Endothelial cell of umbilical vein (primary cell): ENCODE measurements around the gene BMPER. TPM values are rescaled to one million over a fixed set of nuclear protein-coding genes. Genes with fewer than 3 reads are reported as not detected.

Experiments used
- BruUV-seq: library from RNA; stranded (reverse); fragments of 400-500 nt; replicated peaks from 2 replicates; lab custom pipeline; 2021; lab: Mats Ljungman, UMichigan
- CTCF ChIA-PET: fragments of 300-600, 350-600 bp; sonication (Branson Sonifier 250); formaldehyde crosslinking; loops from one replicate; lab custom pipeline; 2021; ENCODE audit warnings: antibody characterized with exemption, inconsistent platforms; lab: Charles Lee
- POLR2A ChIA-PET: fragments of 300-600, 350-600 bp; sonication (Branson Sonifier 250); formaldehyde crosslinking; loops from one replicate; lab custom pipeline; 2021; ENCODE audit warnings: antibody characterized with exemption, inconsistent platforms; lab: Charles Lee
- DNase-seq: peaks from one replicate; pipeline ENCODE4 v3.0.0-alpha.2; 2011; ENCODE audit warnings: low read depth, low spot score
- FAIRE-seq: peaks from 2 replicates; lab custom pipeline; 2011; peaks lifted over from hg19 to GRCh38; lab: Jason Lieb, UNC
- H2AFZ ChIP-seq: 2 replicates; pipeline ENCODE4 v1.6.0; 2012; ENCODE audit warnings: low read depth, low read length, control low read depth, inconsistent platforms
- H3K27ac ChIP-seq: 2 replicates; pipeline ENCODE4 v1.5.1; 2011; ENCODE audit warnings: low read depth, mild to moderate bottlenecking, control low read depth, low read length, moderate library complexity; ENCODE audit not compliant: insufficient read depth
- H3K27me3 ChIP-seq, 2 experiments: 2 replicates each; pipeline versions ENCODE4 v1.6.0 to v1.6.1; 2011; ENCODE audit warnings: low read length in 2 of 2, mixed read lengths in 1 of 2; ENCODE audit not compliant: control insufficient read depth in 2 of 2, insufficient read depth in 2 of 2
- H3K36me3 ChIP-seq, 2 experiments: 2 replicates in 1 of 2; 3 replicates in 1 of 2; pipeline ENCODE4 v1.5.1; 2011; ENCODE audit warnings: low read length in 2 of 2, mild to moderate bottlenecking in 1 of 2, moderate library complexity in 1 of 2; ENCODE audit not compliant: control insufficient read depth in 2 of 2, insufficient read depth in 2 of 2; ENCODE audit errors: extremely low read depth in 1 of 2
- H3K4me1 ChIP-seq: 3 replicates; pipeline ENCODE4 v1.5.1; 2011; ENCODE audit warnings: mild to moderate bottlenecking, low read length; ENCODE audit not compliant: control insufficient read depth, insufficient read depth; ENCODE audit errors: extremely low read depth
- H3K4me2 ChIP-seq: 2 replicates; pipeline ENCODE4 v1.6.1; 2011; ENCODE audit warnings: low read length, control low read depth, mixed read lengths; ENCODE audit not compliant: insufficient read depth
- H3K4me3 ChIP-seq, 3 experiments: fragments of 200-600 bp in 1 of 3; sonication (generic), shearing (Covaris generic) in 1 of 3; replicated peaks in 1 of 3; 2 replicates each; pipeline ENCODE4 v1.5.1; 2011 to 2016; ENCODE audit warnings: control low read depth in 3 of 3, low read length in 3 of 3, mild to moderate bottlenecking in 2 of 3, inconsistent platforms in 1 of 3, low read depth in 1 of 3, moderate library complexity in 1 of 3; ENCODE audit not compliant: insufficient read depth in 1 of 3
- H3K79me2 ChIP-seq: 2 replicates; pipeline ENCODE4 v1.6.0; 2012; ENCODE audit warnings: low read length, inconsistent platforms; ENCODE audit not compliant: control insufficient read depth, insufficient read depth
- H3K9ac ChIP-seq: replicated peaks from 2 replicates; pipeline ENCODE3; 2011; ENCODE audit warnings: low read length, control low read depth; ENCODE audit not compliant: insufficient read depth; ENCODE audit errors: extremely low read depth
- H3K9me1 ChIP-seq: replicated peaks from 3 replicates; pipeline ENCODE4 v1.6.0; 2011; ENCODE audit warnings: mild to moderate bottlenecking, low read length; ENCODE audit not compliant: control insufficient read depth, insufficient read depth; ENCODE audit errors: extremely low read depth
- H3K9me3 ChIP-seq: replicated peaks from 2 replicates; pipeline ENCODE4 v1.5.1; 2012; ENCODE audit warnings: low read length, inconsistent platforms; ENCODE audit not compliant: control insufficient read depth, insufficient read depth
- H4K20me1 ChIP-seq: replicated peaks from 2 replicates; pipeline ENCODE3; 2011; ENCODE audit warnings: mild to moderate bottlenecking, low read length; ENCODE audit not compliant: control insufficient read depth, insufficient read depth; ENCODE audit errors: extremely low read depth
- CTCF ChIP-seq, 2 donors: IDR thresholded peaks; 1 replicate in 1 of 2; 2 replicates in 1 of 2; pipeline ENCODE4 v1.5.1; 2011; ENCODE audit warnings: low read length in 2 of 2, mild to moderate bottlenecking in 2 of 2, moderate library complexity in 2 of 2, control low read depth in 1 of 2, inconsistent platforms in 1 of 2, low read depth in 1 of 2; ENCODE audit not compliant: insufficient read depth in 1 of 2; ENCODE audit errors: extremely low read depth in 1 of 2
- EZH2 ChIP-seq: IDR thresholded peaks from 2 replicates; pipeline ENCODE4 v1.6.1; 2012; ENCODE audit warnings: borderline replicate concordance, low read depth, mild to moderate bottlenecking, moderate library complexity, low read length, inconsistent platforms; ENCODE audit not compliant: severe bottlenecking
- FOS ChIP-seq: IDR thresholded peaks from 2 replicates; pipeline ENCODE4 v1.6.1; 2011; ENCODE audit warnings: mild to moderate bottlenecking, low read length, moderate library complexity, borderline replicate concordance; ENCODE audit not compliant: insufficient read depth
- GATA2 ChIP-seq: IDR thresholded peaks from 2 replicates; pipeline ENCODE4 v1.7.0; 2011; ENCODE audit warnings: low read depth, mild to moderate bottlenecking, moderate library complexity, mixed read lengths, low read length; ENCODE audit not compliant: insufficient read length, insufficient read depth
- JUN ChIP-seq: IDR thresholded peaks from 2 replicates; pipeline ENCODE4 v1.6.1; 2011; ENCODE audit warnings: borderline replicate concordance, low read depth; ENCODE audit not compliant: insufficient read length, insufficient read depth
- MAX ChIP-seq: IDR thresholded peaks from 2 replicates; pipeline ENCODE4 v1.6.1; 2011; ENCODE audit not compliant: insufficient read depth, insufficient read length
- MYC ChIP-seq: IDR thresholded peaks from one replicate; pipeline ENCODE4 v1.6.1; 2011; ENCODE audit warnings: mild to moderate bottlenecking, low read depth, low read length
- POLR2A ChIP-seq: IDR thresholded peaks from 2 replicates; pipeline ENCODE4 v1.6.1; 2012; ENCODE audit warnings: low read depth, mild to moderate bottlenecking, control low read depth, low read length
- POLR2AphosphoS5 ChIP-seq: IDR thresholded peaks from 2 replicates; pipeline ENCODE4 v1.6.1; 2012; ENCODE audit warnings: low read depth, mild to moderate bottlenecking, control low read depth, low read length, moderate library complexity; ENCODE audit not compliant: insufficient read depth
- dilution Hi-C: fragments of 300-500 bp; cut with MboI; formaldehyde crosslinking; loops from one replicate; pipeline ENCODE4 v1.15.0; 2019; ENCODE audit warnings: low sequenced_read_pairs; ENCODE audit not compliant: extremely low pct_ligation_motif_present
- intact Hi-C: fragments of 100-400 bp; cut with micrococcal nuclease; formaldehyde crosslinking; loops from one replicate; pipeline ENCODE4 v1.10.0; 2022
- polyA plus RNA-seq, 4 experiments: library from polyadenylated mRNA; depleted of rRNA in 3 of 4; stranded (reverse) in 3 of 4; unstranded in 1 of 4; fragments of >200 nt; gene quantifications; 2 replicates each; pipeline versions ENCODE4 v1.2.1 to v1.2.3, GENCODE V29; 2011 to 2012; ENCODE audit warnings: missing spikeins in 1 of 4
- total RNA-seq: library from RNA; stranded (reverse); gene quantifications from 2 replicates; pipeline ENCODE4 v1.2.3, GENCODE V29; 2021

Gene BMPER
- total and polyA plus RNA-seq, 2 donors (not counting 3 experiments of a cell fraction or from before 2014, with no cell fraction given) = 0.10 to 0.13 TPM

- no peak for TF ChIP-seq JUN
- no peak for TF ChIP-seq POLR2A
- no peak for TF ChIP-seq EZH2
- no peak for TF ChIP-seq MYC
- no peak for TF ChIP-seq CTCF (IDR thresholded peaks at IDR 0.05; ENCODE audit: extremely low read depth in 1 of 2, insufficient read depth in 1 of 2, low read depth in 1 of 2, low read length in 2 of 2)
- no peak for TF ChIP-seq MAX
- TF ChIP-seq FOS = no peak
- TF ChIP-seq GATA2 = no peak
- no peak for TF ChIP-seq POLR2AphosphoS5
- H3K9ac ChIP-seq = no peak overlapping the region
- ChIA-PET POLR2A (no interaction called here), CTCF (no interaction called here)
- H3K9me1 ChIP-seq = no peaks in the 10 kb centered on the region
- no peak overlapping the region for H3K27ac ChIP-seq
- no peaks in the 10 kb centered on the region for H3K36me3 ChIP-seq
- no peak for DNase-seq
- H3K27me3 ChIP-seq = no peaks in the 10 kb centered on the region
- intact Hi-C loops = no loop called here
- no peaks in the 10 kb centered on the region for H3K79me2 ChIP-seq
- no peaks in the 10 kb centered on the region for H4K20me1 ChIP-seq
- no peak overlapping the region for H3K4me3 ChIP-seq
- H3K4me2 ChIP-seq = no peak overlapping the region
- H2AFZ ChIP-seq = no peak overlapping the region
- dilution Hi-C loops = no loop called here
- BruUV-seq = no TSS peak
- no peak for FAIRE-seq
- H3K9me3 ChIP-seq = no peaks in the 10 kb centered on the region
- no peaks in the 10 kb centered on the region for H3K4me1 ChIP-seq
These were observed 201.9 kb downstream of the BMPER start for GRCh38 chr7:34107276-34107675.
